C4-2B (cell line): ENCODE results near the gene CFB.
A peak's percentile ranks its signal among the peaks of the same experiment; 100 is the strongest.

Experiments used
- H3K27ac ChIP-seq: fragments of 450-650 bp; 2 replicates; pipeline ENCODE4 v1.5.1; 2017
- CTCF ChIP-seq: fragments of 450-650 bp; conservative IDR thresholded peaks from 2 replicates; pipeline ENCODE4 v1.5.1; 2017; ENCODE audit warnings: mild to moderate bottlenecking
- ZFX ChIP-seq: fragments of 450-650 bp; IDR thresholded peaks from 2 replicates; pipeline ENCODE4 v1.6.1; 2017

The CFB gene

GRCh38 chr6:31945507-31946369 lies at the start of gene CFB:
Gene CFB (plus strand): TSS chr6:31946095. CDS start chr6:31946222, 127 bp downstream.
- no peak within 1 kb of the TSS for H3K27ac ChIP-seq
- TF ChIP-seq ZFX (no peak), CTCF (no peak)

GRCh38 chr6:31896493-31896855 lies 49.4 kb upstream of the CFB start:
- TF ChIP-seq ZFX, result no peak
- no peak for TF ChIP-seq CTCF

GRCh38 chr6:31896856-31897611 lies 48.9 kb upstream of the CFB start:
- H3K27ac ChIP-seq, result peak overlapping the region; percentile 90

More at GRCh38 chr6:31896493-31896855, 49.4 kb upstream of the CFB start:
- peak overlapping the region; percentile 90 for H3K27ac ChIP-seq

GRCh38 chr6:31897612-31898382 lies 48.1 kb upstream of the CFB start, which contains the start of gene EHMT2:
Gene EHMT2 (minus strand): TSS chr6:31897698. CDS start chr6:31897677, 21 bp downstream.
- TF ChIP-seq ZFX (peak; percentile 56), CTCF (0 out of 2 replicates have a peak, but pooled peaks have one; percentile 20)
- H3K27ac ChIP-seq, result peak within 1 kb of the TSS; percentile 90

More at GRCh38 chr6:31896856-31897611, 48.9 kb upstream of the CFB start:
- no peak; the same call in 1 of the 2 replicates for TF ChIP-seq ZFX
- TF ChIP-seq CTCF, result no peak

GRCh38 chr6:31898383-31899011 lies 47.4 kb upstream of the CFB start:
- peak overlapping the region; percentile 90 for H3K27ac ChIP-seq
- TF ChIP-seq CTCF, result no peak; the same call in none of the 2 replicates

GRCh38 chr6:31899215-31899614 lies 46.7 kb upstream of the CFB start:
- TF ChIP-seq CTCF (no peak), ZFX (no peak)
- H3K27ac ChIP-seq, result no peak overlapping the region
